SH-SY5Y (cell line): ENCODE data around the gene PDE6D.

Experiments
- GATA2 ChIP-seq: IDR thresholded peaks from 2 replicates; pipeline ENCODE4 v1.6.1; 2011; ENCODE audit warnings: mild to moderate bottlenecking, low read depth, low read length
- GATA3 ChIP-seq: IDR thresholded peaks from 2 replicates; pipeline ENCODE4 v1.6.1; 2011; ENCODE audit warnings: low read depth, mild to moderate bottlenecking, low read length, moderate library complexity

Gene PDE6D

GRCh38 chr2:231716666-231717280 is 64.3 kb downstream of the PDE6D start:
- TF ChIP-seq GATA3 (no peak), GATA2 (no peak)

- TF ChIP-seq GATA3 (no peak), GATA2 (no peak)
Measured at GRCh38 chr2:231715988-231716616, 65.0 kb downstream of the PDE6D start.

GRCh38 chr2:231715499-231715837 is 65.6 kb downstream of the PDE6D start:
- TF ChIP-seq GATA2 (no peak), GATA3 (no peak)

GRCh38 chr2:231714639-231715498 is 66.2 kb downstream of the PDE6D start:
- no peak for TF ChIP-seq GATA2
- TF ChIP-seq GATA3 = no peak

- no peak for TF ChIP-seq GATA3
Measured at GRCh38 chr2:231713730-231714638, 67.1 kb downstream of the PDE6D start.

- no peak for TF ChIP-seq GATA2
- no peak for TF ChIP-seq GATA3
Measured at GRCh38 chr2:231711677-231712450, 69.2 kb downstream of the PDE6D start.

- TF ChIP-seq GATA3 (no peak), GATA2 (no peak)
Measured at GRCh38 chr2:231710799-231711676, 70.0 kb downstream of the PDE6D start.

GRCh38 chr2:231709981-231710798 is 70.9 kb downstream of the PDE6D start:
- TF ChIP-seq GATA3 = no peak
- no peak for TF ChIP-seq GATA2

GRCh38 chr2:231709636-231709980 is 71.5 kb downstream of the PDE6D start:
- no peak for TF ChIP-seq GATA3
- TF ChIP-seq GATA2 = no peak

- no peak for TF ChIP-seq GATA2
Measured at GRCh38 chr2:231708773-231709635, 72.1 kb downstream of the PDE6D start.

GRCh38 chr2:231707927-231708772 is 72.9 kb downstream of the PDE6D start, which contains the start of gene PTMA:
PTMA (plus strand) TSS chr2:231708525; CDS start chr2:231708707, 182 bp downstream.
- TF ChIP-seq GATA3 = no peak
- TF ChIP-seq GATA2 = no peak
